Measurements from ENCODE around the gene XIRP2.

Gene XIRP2

GRCh38 chr2:167157523-167157922 lies 269.2 kb downstream of the XIRP2 start:
- TF ChIP-seq CTCF (IDR thresholded peaks at IDR 0.05; ENCODE audit: low read depth, low read length) (no peak), EZH2phosphoT487 (IDR thresholded peaks at IDR 0.05; ENCODE audit: low read depth) (no peak)
- H3K27ac ChIP-seq (ENCODE audit: low read length) = no peak overlapping the region
- H3K27me3 ChIP-seq (ENCODE audit: low read depth, low read length) = no peaks in the 10 kb centered on the region
- H3K9ac ChIP-seq (ENCODE audit: low read length) = no peak overlapping the region
- no peaks in the 10 kb centered on the region for H3K36me3 ChIP-seq (replicated peaks; ENCODE audit: low read depth, low read length)
- H2AFZ ChIP-seq (ENCODE audit: low read depth, low read length) = no peak overlapping the region
- H4K20me1 ChIP-seq (ENCODE audit: insufficient read depth, low read length) = no peaks in the 10 kb centered on the region
- no peak overlapping the region for H3K4me3 ChIP-seq (ENCODE audit: low read length)
- no peaks in the 10 kb centered on the region for H3K9me3 ChIP-seq (ENCODE audit: insufficient read depth, low read length)
- H3K4me1 ChIP-seq (ENCODE audit: low read length) = no peaks in the 10 kb centered on the region
- no peak overlapping the region for H3K4me2 ChIP-seq (ENCODE audit: low read length)
- H3K79me2 ChIP-seq (ENCODE audit: low read length) = no peaks in the 10 kb centered on the region

- Histone ChIP-seq H3K27me3 (ENCODE audit: low read depth, low read length) (no peaks in the 10 kb centered on the region), H3K79me2 (ENCODE audit: low read length) (no peaks in the 10 kb centered on the region), H3K9ac (ENCODE audit: low read length) (no peak overlapping the region), H3K4me1 (ENCODE audit: low read length) (no peaks in the 10 kb centered on the region), H3K27ac (ENCODE audit: low read length) (no peak overlapping the region), H3K4me2 (ENCODE audit: low read length) (no peak overlapping the region), H3K9me3 (ENCODE audit: insufficient read depth, low read length) (no peaks in the 10 kb centered on the region), H3K36me3 (replicated peaks; ENCODE audit: low read depth, low read length) (no peaks in the 10 kb centered on the region), H3K4me3 (ENCODE audit: low read length) (no peak overlapping the region), H4K20me1 (ENCODE audit: insufficient read depth, low read length) (no peaks in the 10 kb centered on the region), H2AFZ (ENCODE audit: low read depth, low read length) (no peak overlapping the region)
- TF ChIP-seq EZH2phosphoT487 (IDR thresholded peaks at IDR 0.05; ENCODE audit: low read depth) (no peak), CTCF (IDR thresholded peaks at IDR 0.05; ENCODE audit: low read depth, low read length) (no peak)
Observed at GRCh38 chr2:167177196-167177595, 288.9 kb downstream of the XIRP2 start.

- Histone ChIP-seq H3K9ac (ENCODE audit: low read length) (no peak overlapping the region), H3K79me2 (ENCODE audit: low read length) (no peaks in the 10 kb centered on the region), H3K4me1 (ENCODE audit: low read length) (no peaks in the 10 kb centered on the region), H3K9me3 (ENCODE audit: insufficient read depth, low read length) (no peaks in the 10 kb centered on the region), H4K20me1 (ENCODE audit: insufficient read depth, low read length) (no peaks in the 10 kb centered on the region), H2AFZ (ENCODE audit: low read depth, low read length) (no peak overlapping the region), H3K4me2 (ENCODE audit: low read length) (no peak overlapping the region), H3K27me3 (ENCODE audit: low read depth, low read length) (no peaks in the 10 kb centered on the region), H3K27ac (ENCODE audit: low read length) (no peak overlapping the region), H3K4me3 (ENCODE audit: low read length) (no peak overlapping the region), H3K36me3 (replicated peaks; ENCODE audit: low read depth, low read length) (no peaks in the 10 kb centered on the region)
- TF ChIP-seq CTCF (IDR thresholded peaks at IDR 0.05; ENCODE audit: low read depth, low read length) (no peak), EZH2phosphoT487 (IDR thresholded peaks at IDR 0.05; ENCODE audit: low read depth) (no peak)
Observed at GRCh38 chr2:167181134-167181533, 292.9 kb downstream of the XIRP2 start.

GRCh38 chr2:167181688-167182087 lies 293.4 kb downstream of the XIRP2 start:
- no peak overlapping the region for H2AFZ ChIP-seq (ENCODE audit: low read depth, low read length)
- no peak overlapping the region for H3K27ac ChIP-seq (ENCODE audit: low read length)
- no peaks in the 10 kb centered on the region for H4K20me1 ChIP-seq (ENCODE audit: insufficient read depth, low read length)
- H3K9me3 ChIP-seq (ENCODE audit: insufficient read depth, low read length) = no peaks in the 10 kb centered on the region
- H3K4me2 ChIP-seq (ENCODE audit: low read length) = no peak overlapping the region
- no peaks in the 10 kb centered on the region for H3K79me2 ChIP-seq (ENCODE audit: low read length)
- TF ChIP-seq EZH2phosphoT487 (IDR thresholded peaks at IDR 0.05; ENCODE audit: low read depth) = no peak
- TF ChIP-seq CTCF (IDR thresholded peaks at IDR 0.05; ENCODE audit: low read depth, low read length) = no peak
- no peak overlapping the region for H3K9ac ChIP-seq (ENCODE audit: low read length)
- H3K27me3 ChIP-seq (ENCODE audit: low read depth, low read length) = no peaks in the 10 kb centered on the region
- no peaks in the 10 kb centered on the region for H3K36me3 ChIP-seq (replicated peaks; ENCODE audit: low read depth, low read length)
- no peaks in the 10 kb centered on the region for H3K4me1 ChIP-seq (ENCODE audit: low read length)
- no peak overlapping the region for H3K4me3 ChIP-seq (ENCODE audit: low read length)
